ENCODE results near the gene COG7.

- TF ChIP-seq CTCF (optimal IDR thresholded peaks at IDR 0.05 in 1 of 3, IDR thresholded peaks at IDR 0.05 in 1 of 3, conservative IDR thresholded peaks at IDR 0.05 in 1 of 3; ENCODE audit: extremely low read depth in 1 of 3, insufficient read depth in 2 of 3, low read length in 3 of 3) = no peak
- no peak for TF ChIP-seq EZH2 (IDR thresholded peaks at IDR 0.05; ENCODE audit: low read length)
Observed at GRCh38 chr16:23414731-23415130, 38.3 kb downstream of the COG7 start.

All from keratinocyte (primary cell).